HEK293 (cell line): ENCODE results near the gene ISOC2.

Experiments used
- PATZ1 ChIP-seq: fragments of 450-650 bp; formaldehyde crosslinking; IDR thresholded peaks from 2 replicates; pipeline ENCODE4 v1.5.1; 2016; ENCODE audit warnings: missing biosample characterization, missing genetic modification characterization
- YY1 ChIP-seq: fragments of 450-650 bp; formaldehyde crosslinking; IDR thresholded peaks from 2 replicates; pipeline ENCODE4 v1.5.1; 2018; ENCODE audit warnings: missing biosample characterization, missing genetic modification characterization
- ZNF146 ChIP-seq: fragments of 450-650 bp; formaldehyde crosslinking; IDR thresholded peaks from 2 replicates; pipeline ENCODE4 v1.5.1; 2016; ENCODE audit warnings: missing biosample characterization, missing genetic modification characterization
- ZNF174 ChIP-seq: fragments of 450-650 bp; formaldehyde crosslinking; IDR thresholded peaks from 2 replicates; pipeline ENCODE4 v1.5.0; 2017; ENCODE audit warnings: missing biosample characterization, mild to moderate bottlenecking, missing genetic modification characterization
- ZNF354C ChIP-seq: fragments of 450-650 bp; formaldehyde crosslinking; IDR thresholded peaks from 2 replicates; pipeline ENCODE4 v1.5.1; 2016; ENCODE audit warnings: missing biosample characterization, missing genetic modification characterization, low read depth, borderline replicate concordance
- ZNF394 ChIP-seq: fragments of 450-650 bp; formaldehyde crosslinking; IDR thresholded peaks from 2 replicates; pipeline ENCODE4 v1.5.1; 2016; ENCODE audit warnings: missing biosample characterization, missing genetic modification characterization, mild to moderate bottlenecking, moderate library complexity, borderline replicate concordance
- ZNF610 ChIP-seq: fragments of 450-650 bp; formaldehyde crosslinking; IDR thresholded peaks from 2 replicates; pipeline ENCODE4 v1.5.1; 2016; ENCODE audit warnings: missing biosample characterization, missing genetic modification characterization, borderline replicate concordance
- TF ChIP-seq, protein P1 (sequence below): fragments of 450-650 bp; formaldehyde crosslinking; IDR thresholded peaks from 2 replicates; pipeline ENCODE4 v1.5.1; 2016; ENCODE audit warnings: missing biosample characterization, missing genetic modification characterization
- TF ChIP-seq, protein P2 (sequence below): fragments of 450-650 bp; formaldehyde crosslinking; IDR thresholded peaks from 2 replicates; pipeline ENCODE4 v1.5.1; 2016; ENCODE audit warnings: missing biosample characterization, missing genetic modification characterization
- TF ChIP-seq, protein P3 (sequence below): fragments of 450-650 bp; IDR thresholded peaks from 2 replicates; pipeline ENCODE4 v1.5.1; 2018; ENCODE audit warnings: missing biosample characterization, mild to moderate bottlenecking, missing genetic modification characterization
- TF ChIP-seq, protein P4 (sequence below): fragments of 450-650 bp; formaldehyde crosslinking; IDR thresholded peaks from 2 replicates; pipeline ENCODE4 v1.5.1; 2016; ENCODE audit warnings: missing biosample characterization, missing genetic modification characterization
- TF ChIP-seq, protein P5 (sequence below): fragments of 450-650 bp; IDR thresholded peaks from 2 replicates; pipeline ENCODE4 v1.5.1; 2018; ENCODE audit warnings: missing biosample characterization, missing genetic modification characterization
- TF ChIP-seq, protein P6 (sequence below): fragments of 450-650 bp; formaldehyde crosslinking; IDR thresholded peaks from 2 replicates; pipeline ENCODE4 v1.5.1; 2016; ENCODE audit warnings: missing biosample characterization, missing genetic modification characterization

DNA sequence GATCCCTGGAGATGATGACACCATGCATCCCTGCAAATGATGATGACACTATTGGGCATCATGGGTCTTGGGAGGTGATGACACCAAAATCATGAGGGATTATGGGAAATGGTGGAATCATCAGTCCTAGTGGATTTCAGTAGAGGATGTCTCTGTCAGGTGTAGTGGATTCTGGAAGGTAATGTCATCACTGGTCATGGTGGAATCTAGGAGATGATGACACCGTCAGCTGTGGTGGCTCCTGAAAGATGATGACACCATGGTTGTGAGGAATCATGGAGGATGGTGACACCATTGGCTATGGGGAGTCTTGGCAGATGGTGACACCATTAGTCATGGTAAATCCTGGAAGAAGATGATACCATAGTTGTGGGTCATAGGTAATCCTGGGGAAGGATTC, 30.3 kb downstream of the ISOC2 start:
- TF ChIP-seq, protein P1, sequence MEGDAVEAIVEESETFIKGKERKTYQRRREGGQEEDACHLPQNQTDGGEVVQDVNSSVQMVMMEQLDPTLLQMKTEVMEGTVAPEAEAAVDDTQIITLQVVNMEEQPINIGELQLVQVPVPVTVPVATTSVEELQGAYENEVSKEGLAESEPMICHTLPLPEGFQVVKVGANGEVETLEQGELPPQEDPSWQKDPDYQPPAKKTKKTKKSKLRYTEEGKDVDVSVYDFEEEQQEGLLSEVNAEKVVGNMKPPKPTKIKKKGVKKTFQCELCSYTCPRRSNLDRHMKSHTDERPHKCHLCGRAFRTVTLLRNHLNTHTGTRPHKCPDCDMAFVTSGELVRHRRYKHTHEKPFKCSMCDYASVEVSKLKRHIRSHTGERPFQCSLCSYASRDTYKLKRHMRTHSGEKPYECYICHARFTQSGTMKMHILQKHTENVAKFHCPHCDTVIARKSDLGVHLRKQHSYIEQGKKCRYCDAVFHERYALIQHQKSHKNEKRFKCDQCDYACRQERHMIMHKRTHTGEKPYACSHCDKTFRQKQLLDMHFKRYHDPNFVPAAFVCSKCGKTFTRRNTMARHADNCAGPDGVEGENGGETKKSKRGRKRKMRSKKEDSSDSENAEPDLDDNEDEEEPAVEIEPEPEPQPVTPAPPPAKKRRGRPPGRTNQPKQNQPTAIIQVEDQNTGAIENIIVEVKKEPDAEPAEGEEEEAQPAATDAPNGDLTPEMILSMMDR (tag by site-specific recombination), result no peak
- TF ChIP-seq, protein P2, sequence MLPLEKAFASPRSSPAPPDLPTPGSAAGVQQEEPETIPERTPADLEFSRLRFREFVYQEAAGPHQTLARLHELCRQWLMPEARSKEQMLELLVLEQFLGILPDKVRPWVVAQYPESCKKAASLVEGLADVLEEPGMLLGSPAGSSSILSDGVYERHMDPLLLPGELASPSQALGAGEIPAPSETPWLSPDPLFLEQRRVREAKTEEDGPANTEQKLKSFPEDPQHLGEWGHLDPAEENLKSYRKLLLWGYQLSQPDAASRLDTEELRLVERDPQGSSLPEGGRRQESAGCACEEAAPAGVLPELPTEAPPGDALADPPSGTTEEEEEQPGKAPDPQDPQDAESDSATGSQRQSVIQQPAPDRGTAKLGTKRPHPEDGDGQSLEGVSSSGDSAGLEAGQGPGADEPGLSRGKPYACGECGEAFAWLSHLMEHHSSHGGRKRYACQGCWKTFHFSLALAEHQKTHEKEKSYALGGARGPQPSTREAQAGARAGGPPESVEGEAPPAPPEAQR (tag by site-specific recombination), result no peak
- TF ChIP-seq ZNF146 (no peak), ZNF174 (no peak), ZNF354C (no peak), YY1 (tag by site-specific recombination) (no peak), ZNF394 (tag by site-specific recombination) (no peak), PATZ1 (tag by site-specific recombination) (no peak), ZNF610 (tag by site-specific recombination) (no peak)
- TF ChIP-seq, protein P3, sequence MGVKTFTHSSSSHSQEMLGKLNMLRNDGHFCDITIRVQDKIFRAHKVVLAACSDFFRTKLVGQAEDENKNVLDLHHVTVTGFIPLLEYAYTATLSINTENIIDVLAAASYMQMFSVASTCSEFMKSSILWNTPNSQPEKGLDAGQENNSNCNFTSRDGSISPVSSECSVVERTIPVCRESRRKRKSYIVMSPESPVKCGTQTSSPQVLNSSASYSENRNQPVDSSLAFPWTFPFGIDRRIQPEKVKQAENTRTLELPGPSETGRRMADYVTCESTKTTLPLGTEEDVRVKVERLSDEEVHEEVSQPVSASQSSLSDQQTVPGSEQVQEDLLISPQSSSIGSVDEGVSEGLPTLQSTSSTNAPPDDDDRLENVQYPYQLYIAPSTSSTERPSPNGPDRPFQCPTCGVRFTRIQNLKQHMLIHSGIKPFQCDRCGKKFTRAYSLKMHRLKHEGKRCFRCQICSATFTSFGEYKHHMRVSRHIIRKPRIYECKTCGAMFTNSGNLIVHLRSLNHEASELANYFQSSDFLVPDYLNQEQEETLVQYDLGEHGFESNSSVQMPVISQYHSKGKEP, result no peak
- TF ChIP-seq, protein P4, sequence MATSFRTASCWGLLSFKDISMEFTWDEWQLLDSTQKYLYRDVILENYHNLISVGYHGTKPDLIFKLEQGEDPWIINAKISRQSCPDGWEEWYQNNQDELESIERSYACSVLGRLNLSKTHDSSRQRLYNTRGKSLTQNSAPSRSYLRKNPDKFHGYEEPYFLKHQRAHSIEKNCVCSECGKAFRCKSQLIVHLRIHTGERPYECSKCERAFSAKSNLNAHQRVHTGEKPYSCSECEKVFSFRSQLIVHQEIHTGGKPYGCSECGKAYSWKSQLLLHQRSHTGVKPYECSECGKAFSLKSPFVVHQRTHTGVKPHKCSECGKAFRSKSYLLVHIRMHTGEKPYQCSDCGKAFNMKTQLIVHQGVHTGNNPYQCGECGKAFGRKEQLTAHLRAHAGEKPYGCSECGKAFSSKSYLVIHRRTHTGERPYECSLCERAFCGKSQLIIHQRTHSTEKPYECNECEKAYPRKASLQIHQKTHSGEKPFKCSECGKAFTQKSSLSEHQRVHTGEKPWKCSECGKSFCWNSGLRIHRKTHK (tag by site-specific recombination), result no peak
- TF ChIP-seq, protein P5, sequence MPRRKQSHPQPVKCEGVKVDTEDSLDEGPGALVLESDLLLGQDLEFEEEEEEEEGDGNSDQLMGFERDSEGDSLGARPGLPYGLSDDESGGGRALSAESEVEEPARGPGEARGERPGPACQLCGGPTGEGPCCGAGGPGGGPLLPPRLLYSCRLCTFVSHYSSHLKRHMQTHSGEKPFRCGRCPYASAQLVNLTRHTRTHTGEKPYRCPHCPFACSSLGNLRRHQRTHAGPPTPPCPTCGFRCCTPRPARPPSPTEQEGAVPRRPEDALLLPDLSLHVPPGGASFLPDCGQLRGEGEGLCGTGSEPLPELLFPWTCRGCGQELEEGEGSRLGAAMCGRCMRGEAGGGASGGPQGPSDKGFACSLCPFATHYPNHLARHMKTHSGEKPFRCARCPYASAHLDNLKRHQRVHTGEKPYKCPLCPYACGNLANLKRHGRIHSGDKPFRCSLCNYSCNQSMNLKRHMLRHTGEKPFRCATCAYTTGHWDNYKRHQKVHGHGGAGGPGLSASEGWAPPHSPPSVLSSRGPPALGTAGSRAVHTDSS, result no peak
- TF ChIP-seq, protein P6, sequence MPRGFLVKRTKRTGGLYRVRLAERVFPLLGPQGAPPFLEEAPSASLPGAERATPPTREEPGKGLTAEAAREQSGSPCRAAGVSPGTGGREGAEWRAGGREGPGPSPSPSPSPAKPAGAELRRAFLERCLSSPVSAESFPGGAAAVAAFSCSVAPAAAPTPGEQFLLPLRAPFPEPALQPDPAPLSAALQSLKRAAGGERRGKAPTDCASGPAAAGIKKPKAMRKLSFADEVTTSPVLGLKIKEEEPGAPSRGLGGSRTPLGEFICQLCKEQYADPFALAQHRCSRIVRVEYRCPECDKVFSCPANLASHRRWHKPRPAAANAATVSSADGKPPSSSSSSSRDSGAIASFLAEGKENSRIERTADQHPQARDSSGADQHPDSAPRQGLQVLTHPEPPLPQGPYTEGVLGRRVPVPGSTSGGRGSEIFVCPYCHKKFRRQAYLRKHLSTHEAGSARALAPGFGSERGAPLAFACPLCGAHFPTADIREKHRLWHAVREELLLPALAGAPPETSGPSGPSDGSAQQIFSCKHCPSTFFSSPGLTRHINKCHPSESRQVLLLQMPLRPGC (tag by site-specific recombination), result no peak
